Glomerular endothelial cell (primary cell): ENCODE measurements around the gene GDPD4. TPM values are rescaled to one million over a fixed set of nuclear protein-coding genes. Genes with fewer than 3 reads are reported as not detected.
A peak's percentile ranks its signal among the peaks of the same experiment; 100 is the strongest.

Source experiments
- DNase-seq: peaks from one replicate; pipeline ENCODE4 v3.0.0-alpha.2; 2011; ENCODE audit warnings: low read depth, low spot score; ENCODE audit errors: extremely low read depth
- total RNA-seq: library from RNA; depleted of rRNA; stranded (reverse); fragments of >200 nt; gene quantifications from 2 replicates; pipeline ENCODE4 v1.2.3, GENCODE V29; 2015

Gene GDPD4
- total RNA-seq, 1 donor from 2014 or later, result not detected

- DNase-seq, result no peak
Measured at GRCh38 chr11:77193911-77194830, 107.3 kb downstream of the GDPD4 start.

GRCh38 chr11:77193167-77193566 lies 108.3 kb downstream of the GDPD4 start:
- no peak for DNase-seq

- no peak for DNase-seq
Measured at GRCh38 chr11:77191823-77192495, 109.5 kb downstream of the GDPD4 start.

- DNase-seq, result no peak
Measured at GRCh38 chr11:77191429-77191822, 110.1 kb downstream of the GDPD4 start.

- no peak for DNase-seq
Measured at GRCh38 chr11:77190331-77191075, 111.0 kb downstream of the GDPD4 start.

GRCh38 chr11:77189588-77190210 lies 111.8 kb downstream of the GDPD4 start:
- DNase-seq, result no peak

- no peak for DNase-seq
Measured at GRCh38 chr11:77188633-77189491, 112.6 kb downstream of the GDPD4 start.

GRCh38 chr11:77187776-77188632 lies 113.5 kb downstream of the GDPD4 start:
- DNase-seq, result peak; percentile 60

GRCh38 chr11:77187111-77187750 lies 114.3 kb downstream of the GDPD4 start:
- no peak for DNase-seq

- DNase-seq, result no peak
Measured at GRCh38 chr11:77186302-77186701, 115.2 kb downstream of the GDPD4 start.

- DNase-seq, result no peak
Measured at GRCh38 chr11:77184136-77184860, 117.2 kb downstream of the GDPD4 start.

GRCh38 chr11:77183431-77183984 lies 118.0 kb downstream of the GDPD4 start:
- no peak for DNase-seq

- no peak for DNase-seq
Measured at GRCh38 chr11:77182542-77183430, 118.7 kb downstream of the GDPD4 start.

GRCh38 chr11:77181799-77182541 lies 119.5 kb downstream of the GDPD4 start:
- DNase-seq, result no peak

GRCh38 chr11:77181226-77181625 lies 120.3 kb downstream of the GDPD4 start:
- DNase-seq, result no peak

- DNase-seq, result no peak
Measured at GRCh38 chr11:77180346-77180745, 121.1 kb downstream of the GDPD4 start.
